H9 (cell line): Measurements from ENCODE around the gene AGA. TPM values are rescaled to one million over a fixed set of nuclear protein-coding genes. Genes with fewer than 3 reads are reported as not detected.

Source experiments
- DNase-seq: peaks from one replicate; pipeline ENCODE4 v3.0.0-alpha.2; 2017
- H2AFZ ChIP-seq: one replicate; pipeline ENCODE4 v1.6.1; 2013; ENCODE audit warnings: mild to moderate bottlenecking, low read length, control low read depth, moderate library complexity
- H2AK5ac ChIP-seq: 2 replicates; pipeline ENCODE4 v1.6.1; 2013; ENCODE audit warnings: low read length, control low read depth, mixed read lengths; ENCODE audit not compliant: insufficient read length
- H2BK120ac ChIP-seq: one replicate; pipeline ENCODE4 v1.6.1; 2013; ENCODE audit warnings: low read depth, mild to moderate bottlenecking, low read length, control low read depth, inconsistent platforms; ENCODE audit not compliant: poor library complexity, severe bottlenecking
- H2BK12ac ChIP-seq: 2 replicates; pipeline ENCODE4 v1.6.1; 2013; ENCODE audit warnings: low read length, control low read depth, mixed read lengths, low read depth; ENCODE audit not compliant: insufficient read length
- H2BK15ac ChIP-seq: 2 replicates; pipeline ENCODE4 v1.6.1; 2013; ENCODE audit warnings: low read depth, low read length, control low read depth
- H2BK20ac ChIP-seq: one replicate; pipeline ENCODE4 v1.6.1; 2013; ENCODE audit warnings: low read depth, mild to moderate bottlenecking, low read length, control low read depth, inconsistent platforms; ENCODE audit not compliant: poor library complexity, severe bottlenecking
- H2BK5ac ChIP-seq: 2 replicates; pipeline ENCODE4 v1.6.1; 2013; ENCODE audit warnings: low read length, control low read depth, mixed read lengths; ENCODE audit not compliant: insufficient read length
- H3K14ac ChIP-seq: 2 replicates; pipeline ENCODE4 v1.6.1; 2013; ENCODE audit warnings: low read length, control low read depth; ENCODE audit not compliant: insufficient read depth
- H3K18ac ChIP-seq: 2 replicates; pipeline ENCODE4 v1.6.1; 2013; ENCODE audit warnings: low read depth, mild to moderate bottlenecking, mixed read lengths, low read length, control low read depth; ENCODE audit not compliant: insufficient read length
- H3K23ac ChIP-seq: 2 replicates; pipeline ENCODE4 v1.6.1; 2013; ENCODE audit warnings: low read length, control low read depth, mixed read lengths, low read depth; ENCODE audit not compliant: insufficient read length
- H3K23me2 ChIP-seq: 2 replicates; pipeline ENCODE4 v1.6.1; 2013; ENCODE audit warnings: low read depth, mild to moderate bottlenecking, mixed read lengths, low read length, control low read depth; ENCODE audit not compliant: insufficient read length, poor library complexity, severe bottlenecking
- H3K27ac ChIP-seq: 2 replicates; pipeline ENCODE4 v1.5.1; 2013; ENCODE audit warnings: low read length, control low read depth, mixed read lengths, low read depth; ENCODE audit not compliant: insufficient read length
- H3K27me3 ChIP-seq: 2 replicates; pipeline ENCODE4 v1.6.1; 2013; ENCODE audit warnings: low read length, control low read depth, inconsistent platforms; ENCODE audit not compliant: insufficient read depth
- H3K4ac ChIP-seq: 2 replicates; pipeline ENCODE4 v1.6.1; 2013; ENCODE audit warnings: low read depth, mild to moderate bottlenecking, control low read depth, inconsistent platforms, low read length, moderate library complexity
- H3K4me1 ChIP-seq: 2 replicates; pipeline ENCODE4 v1.6.1; 2013; ENCODE audit warnings: low read length, control low read depth, inconsistent platforms; ENCODE audit not compliant: insufficient read depth
- H3K4me2 ChIP-seq: 2 replicates; pipeline ENCODE4 v1.6.1; 2013; ENCODE audit warnings: low read length, control low read depth, mixed read lengths; ENCODE audit not compliant: insufficient read length, insufficient read depth
- H3K56ac ChIP-seq: 2 replicates; pipeline ENCODE4 v1.6.1; 2013; ENCODE audit warnings: low read depth, mild to moderate bottlenecking, mixed read lengths, low read length, control low read depth; ENCODE audit not compliant: insufficient read length
- H3K79me1 ChIP-seq: 2 replicates; pipeline ENCODE4 v1.6.1; 2013; ENCODE audit warnings: low read depth, mild to moderate bottlenecking, moderate library complexity, low read length, control low read depth, inconsistent platforms; ENCODE audit not compliant: insufficient read depth, poor library complexity, severe bottlenecking
- H3K79me2 ChIP-seq: 2 replicates; pipeline ENCODE4 v1.6.1; 2013; ENCODE audit warnings: low read length, control low read depth, inconsistent platforms; ENCODE audit not compliant: insufficient read depth
- H3K9ac ChIP-seq: 2 replicates; pipeline ENCODE4 v1.6.1; 2013; ENCODE audit warnings: low read length, control low read depth, mixed read lengths; ENCODE audit not compliant: insufficient read length; ENCODE audit errors: extremely low read depth
- H3K9me3 ChIP-seq: one replicate; pipeline ENCODE4 v1.6.1; 2013; ENCODE audit warnings: low read depth, low read length, inconsistent platforms; ENCODE audit not compliant: control insufficient read depth
- H3T11ph ChIP-seq: one replicate; pipeline ENCODE4 v1.6.1; 2013; ENCODE audit warnings: mild to moderate bottlenecking, low read length, control low read depth, inconsistent platforms
- H4K20me1 ChIP-seq: one replicate; pipeline ENCODE4 v1.6.1; 2013; ENCODE audit not compliant: control insufficient read depth, insufficient read length, insufficient read depth
- H4K5ac ChIP-seq: 2 replicates; pipeline ENCODE4 v1.6.1; 2013; ENCODE audit warnings: low read depth, mild to moderate bottlenecking, mixed read lengths, low read length, control low read depth; ENCODE audit not compliant: insufficient read length
- H4K8ac ChIP-seq: replicated peaks from 2 replicates; pipeline ENCODE4 v1.6.1; 2013; ENCODE audit warnings: low read length, control low read depth, mixed read lengths, low read depth; ENCODE audit not compliant: insufficient read length
- H4K91ac ChIP-seq: 2 replicates; pipeline ENCODE4 v1.6.1; 2013; ENCODE audit warnings: low read depth, mild to moderate bottlenecking, moderate library complexity, mixed read lengths, low read length, control low read depth; ENCODE audit not compliant: insufficient read length
- H3K27ac Mint-ChIP-seq, 3 experiments: 2 replicates in 2 of 3; 3 replicates in 1 of 3; pipeline ENCODE4 v1.8.0; 2020 to 2021; ENCODE audit warnings: mixed read lengths in 3 of 3, mild to moderate bottlenecking in 1 of 3, moderate library complexity in 1 of 3
- H3K27me3 Mint-ChIP-seq: 2 replicates; pipeline ENCODE4 v1.8.0; 2021; ENCODE audit warnings: low read depth, mild to moderate bottlenecking, moderate library complexity, mixed read lengths
- H3K36me3 Mint-ChIP-seq, 3 experiments: 2 replicates in 2 of 3; 3 replicates in 1 of 3; pipeline ENCODE4 v1.8.0; 2020 to 2021; ENCODE audit warnings: low read depth in 3 of 3, mixed read lengths in 3 of 3; ENCODE audit not compliant: insufficient read depth in 1 of 3
- H3K4me1 Mint-ChIP-seq, 2 experiments: 2 replicates each; pipeline ENCODE4 v1.8.0; 2020; ENCODE audit warnings: mixed read lengths in 2 of 2
- H3K4me3 Mint-ChIP-seq, 2 experiments: 2 replicates in 1 of 2; 3 replicates in 1 of 2; pipeline ENCODE4 v1.8.0; 2020 to 2021; ENCODE audit warnings: mild to moderate bottlenecking in 2 of 2, mixed read lengths in 2 of 2, moderate library complexity in 1 of 2
- H3K9me3 Mint-ChIP-seq, 2 experiments: 2 replicates in 1 of 2; 3 replicates in 1 of 2; pipeline ENCODE4 v1.8.0; 2020; ENCODE audit warnings: mild to moderate bottlenecking in 2 of 2, mixed read lengths in 2 of 2, moderate library complexity in 1 of 2
- WGBS: extraction: QIAGEN DNeasy Blood & Tissue Kit; methylation state at CpG from one replicate; pipeline ENCODE4 v1.1.7; 2013; ENCODE audit warnings: missing lambda C conversion rate, low lambda C conversion rate, mixed read lengths; ENCODE audit not compliant: insufficient read length; ENCODE audit errors: extremely low coverage; 5-methylcytosine and 5-hydroxymethylcytosine counted together
- total RNA-seq: library from RNA; stranded (reverse); gene quantifications from 2 replicates; pipeline ENCODE4 v1.2.1, GENCODE V29; 2021
- TF ChIP-seq, protein P1 (sequence below): fragments of 200-600 bp; sonication (generic); conservative IDR thresholded peaks from 3 replicates; pipeline ENCODE4 v1.8.0; 2021; ENCODE audit warnings: antibody characterized with exemption, mild to moderate bottlenecking

Gene AGA
- total RNA-seq, 1 experiment from 2014 or later, result 10.0 TPM

- H2AFZ ChIP-seq, result no peak overlapping the region
- no peak overlapping the region for H2BK12ac ChIP-seq
- no peak for DNase-seq
- H3K4me2 ChIP-seq, result no peak overlapping the region
- H3K56ac ChIP-seq, result no peak overlapping the region
- no peaks in the 10 kb centered on the region for H3K4me1 Mint-ChIP-seq
- no peak overlapping the region for H4K91ac ChIP-seq
- no peaks in the 10 kb centered on the region for H3K9me3 ChIP-seq
- H4K8ac ChIP-seq, result no peak overlapping the region
- H3K14ac ChIP-seq, result no peak overlapping the region
- TF ChIP-seq, protein P1, sequence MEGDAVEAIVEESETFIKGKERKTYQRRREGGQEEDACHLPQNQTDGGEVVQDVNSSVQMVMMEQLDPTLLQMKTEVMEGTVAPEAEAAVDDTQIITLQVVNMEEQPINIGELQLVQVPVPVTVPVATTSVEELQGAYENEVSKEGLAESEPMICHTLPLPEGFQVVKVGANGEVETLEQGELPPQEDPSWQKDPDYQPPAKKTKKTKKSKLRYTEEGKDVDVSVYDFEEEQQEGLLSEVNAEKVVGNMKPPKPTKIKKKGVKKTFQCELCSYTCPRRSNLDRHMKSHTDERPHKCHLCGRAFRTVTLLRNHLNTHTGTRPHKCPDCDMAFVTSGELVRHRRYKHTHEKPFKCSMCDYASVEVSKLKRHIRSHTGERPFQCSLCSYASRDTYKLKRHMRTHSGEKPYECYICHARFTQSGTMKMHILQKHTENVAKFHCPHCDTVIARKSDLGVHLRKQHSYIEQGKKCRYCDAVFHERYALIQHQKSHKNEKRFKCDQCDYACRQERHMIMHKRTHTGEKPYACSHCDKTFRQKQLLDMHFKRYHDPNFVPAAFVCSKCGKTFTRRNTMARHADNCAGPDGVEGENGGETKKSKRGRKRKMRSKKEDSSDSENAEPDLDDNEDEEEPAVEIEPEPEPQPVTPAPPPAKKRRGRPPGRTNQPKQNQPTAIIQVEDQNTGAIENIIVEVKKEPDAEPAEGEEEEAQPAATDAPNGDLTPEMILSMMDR, result no peak
- no peak overlapping the region for H2BK20ac ChIP-seq
- H4K20me1 ChIP-seq, result no peaks in the 10 kb centered on the region
- no peak overlapping the region for H3K9ac ChIP-seq
- no peaks in the 10 kb centered on the region for H3K79me2 ChIP-seq
- H3K4me3 Mint-ChIP-seq, result no peak overlapping the region
- H3K27me3 ChIP-seq, result no peaks in the 10 kb centered on the region
- H3K79me1 ChIP-seq, result no peaks in the 10 kb centered on the region
- no peak overlapping the region for H3K27ac Mint-ChIP-seq
- H3T11ph ChIP-seq, result no peak overlapping the region
- H4K5ac ChIP-seq, result no peak overlapping the region
- H2AK5ac ChIP-seq, result no peak overlapping the region
- H3K27me3 Mint-ChIP-seq, result no peaks in the 10 kb centered on the region
- no peaks in the 10 kb centered on the region for H3K23me2 ChIP-seq
- H2BK15ac ChIP-seq, result no peak overlapping the region
- WGBS, result no CpG with 5 or more reads among the region's 1 CpG
- H3K4me1 ChIP-seq, result no peaks in the 10 kb centered on the region
- H3K27ac ChIP-seq, result no peak overlapping the region
- H3K18ac ChIP-seq, result no peak overlapping the region
- no peak overlapping the region for H3K23ac ChIP-seq
- H2BK120ac ChIP-seq, result no peak overlapping the region
- H3K4ac ChIP-seq, result no peak overlapping the region
- no peaks in the 10 kb centered on the region for H3K36me3 Mint-ChIP-seq
- H2BK5ac ChIP-seq, result no peak overlapping the region
- no peaks in the 10 kb centered on the region for H3K9me3 Mint-ChIP-seq
Observed at GRCh38 chr4:177473991-177474390, 31.8 kb upstream of the AGA start.
